BLaER1 (cell line): Measurements from ENCODE around the gene PPP1R15B.

Experiments
- H3K27ac ChIP-seq: shearing (Covaris generic); formaldehyde crosslinking; 2 replicates; pipeline ENCODE4 v1.8.1; 2022
- H3K27me3 ChIP-seq: shearing (Covaris generic); formaldehyde crosslinking; 2 replicates; pipeline ENCODE4 v1.8.1; 2022
- H3K36me3 ChIP-seq: shearing (Covaris generic); formaldehyde crosslinking; 2 replicates; pipeline ENCODE4 v1.8.1; 2022
- H3K4me1 ChIP-seq: shearing (Covaris generic); formaldehyde crosslinking; 2 replicates; pipeline ENCODE4 v1.8.1; 2022
- H3K4me2 ChIP-seq: shearing (Covaris generic); formaldehyde crosslinking; 2 replicates; pipeline ENCODE4 v1.8.1; 2022
- H3K4me3 ChIP-seq: shearing (Covaris generic); formaldehyde crosslinking; 2 replicates; pipeline ENCODE4 v1.8.1; 2022
- H3K9ac ChIP-seq: shearing (Covaris generic); formaldehyde crosslinking; 2 replicates; pipeline ENCODE4 v1.8.1; 2022
- H3K9me3 ChIP-seq: shearing (Covaris generic); formaldehyde crosslinking; 2 replicates; pipeline ENCODE4 v1.8.1; 2022
- H4K20me1 ChIP-seq: shearing (Covaris generic); formaldehyde crosslinking; 2 replicates; pipeline ENCODE4 v1.8.1; 2022
- Cebpa-rat ChIP-seq: shearing (Covaris generic); IDR thresholded peaks from 2 replicates; pipeline ENCODE4 v1.8.1; 2022

Gene PPP1R15B

GRCh38 chr1:204411451-204412204 lies at the start of gene PPP1R15B:
TSS of gene PPP1R15B (minus strand) at chr1:204411817. CDS start at chr1:204411411, 406 bp downstream.
- Histone ChIP-seq H3K27ac (peak within 1 kb of the TSS; percentile 98), H3K36me3 (no peaks in the 10 kb centered on the region; the same call in 1 of the 2 replicates), H3K9ac (peak within 1 kb of the TSS; percentile 97), H3K4me3 (peak within 1 kb of the TSS; percentile 88), H3K4me1 (peaks cover 29% of the 10 kb centered on the region), H3K27me3 (no peaks in the 10 kb centered on the region), H3K9me3 (no peaks in the 10 kb centered on the region), H3K4me2 (peak within 1 kb of the TSS; percentile 92), H4K20me1 (peaks cover 48% of the 10 kb centered on the region)
- TF ChIP-seq Cebpa-rat = peak; percentile 89

- Histone ChIP-seq H3K4me1 (peaks cover 94% of the 10 kb centered on the region), H3K36me3 (peaks cover 58% of the 10 kb centered on the region), H3K27ac (peak overlapping the region; percentile 92), H3K4me2 (peak overlapping the region; percentile 97), H4K20me1 (peaks cover 15% of the 10 kb centered on the region; the same call in 1 of the 2 replicates), H3K9me3 (no peaks in the 10 kb centered on the region), H3K9ac (peak overlapping the region; percentile 5; the same call in 1 of the 2 replicates), H3K27me3 (no peaks in the 10 kb centered on the region), H3K4me3 (peak overlapping the region; percentile 14)
- TF ChIP-seq Cebpa-rat = no peak
Observed at GRCh38 chr1:204460346-204460745, 48.7 kb upstream of the PPP1R15B start.

- Histone ChIP-seq H3K27me3 (no peaks in the 10 kb centered on the region), H3K4me2 (peak overlapping the region; percentile 97), H3K4me1 (peaks cover 91% of the 10 kb centered on the region), H3K9me3 (no peaks in the 10 kb centered on the region), H4K20me1 (peaks cover 15% of the 10 kb centered on the region; the same call in 1 of the 2 replicates), H3K4me3 (peak overlapping the region; percentile 22; the same call in 1 of the 2 replicates), H3K27ac (peak overlapping the region; percentile 92), H3K9ac (peak overlapping the region; percentile 5; the same call in 1 of the 2 replicates), H3K36me3 (peaks cover 63% of the 10 kb centered on the region)
- TF ChIP-seq Cebpa-rat = no peak
Observed at GRCh38 chr1:204459706-204460105, 48.1 kb upstream of the PPP1R15B start.

- no peak overlapping the region for H3K4me3 ChIP-seq
- H3K36me3 ChIP-seq = peaks cover 65% of the 10 kb centered on the region
- TF ChIP-seq Cebpa-rat = no peak
- peak overlapping the region; percentile 40; the same call in 1 of the 2 replicates for H3K27ac ChIP-seq
- peaks cover 91% of the 10 kb centered on the region for H3K4me1 ChIP-seq
- H3K9ac ChIP-seq = no peak overlapping the region
- H4K20me1 ChIP-seq = peaks cover 8% of the 10 kb centered on the region; the same call in 1 of the 2 replicates
- H3K4me2 ChIP-seq = peak overlapping the region; percentile 45
- no peaks in the 10 kb centered on the region for H3K27me3 ChIP-seq
- no peaks in the 10 kb centered on the region for H3K9me3 ChIP-seq
Observed at GRCh38 chr1:204457666-204458065, 46.0 kb upstream of the PPP1R15B start.

GRCh38 chr1:204456826-204457442 lies 45.3 kb upstream of the PPP1R15B start:
- peaks cover 72% of the 10 kb centered on the region for H3K36me3 ChIP-seq
- TF ChIP-seq Cebpa-rat = no peak
- peaks cover 1% of the 10 kb centered on the region; the same call in 1 of the 2 replicates for H4K20me1 ChIP-seq
- H3K4me3 ChIP-seq = no peak overlapping the region
- H3K9me3 ChIP-seq = no peaks in the 10 kb centered on the region
- peaks cover 91% of the 10 kb centered on the region for H3K4me1 ChIP-seq
- H3K27me3 ChIP-seq = no peaks in the 10 kb centered on the region
- H3K4me2 ChIP-seq = peak overlapping the region; percentile 45
- H3K9ac ChIP-seq = no peak overlapping the region
- H3K27ac ChIP-seq = peak overlapping the region; percentile 40

- Histone ChIP-seq H3K4me1 (peaks cover 94% of the 10 kb centered on the region), H3K4me3 (no peak overlapping the region), H3K36me3 (peaks cover 79% of the 10 kb centered on the region), H4K20me1 (no peaks in the 10 kb centered on the region; the same call in 1 of the 2 replicates), H3K9ac (no peak overlapping the region), H3K27me3 (no peaks in the 10 kb centered on the region), H3K9me3 (no peaks in the 10 kb centered on the region), H3K27ac (no peak overlapping the region), H3K4me2 (no peak overlapping the region)
- no peak for TF ChIP-seq Cebpa-rat
Observed at GRCh38 chr1:204455831-204456145, 44.2 kb upstream of the PPP1R15B start.

GRCh38 chr1:204455063-204455830 lies 43.6 kb upstream of the PPP1R15B start:
- H3K27ac ChIP-seq = no peak overlapping the region
- H3K36me3 ChIP-seq = peaks cover 80% of the 10 kb centered on the region
- H3K4me3 ChIP-seq = no peak overlapping the region
- H3K9ac ChIP-seq = no peak overlapping the region
- no peaks in the 10 kb centered on the region for H3K27me3 ChIP-seq
- no peaks in the 10 kb centered on the region for H3K9me3 ChIP-seq
- peaks cover 94% of the 10 kb centered on the region for H3K4me1 ChIP-seq
- TF ChIP-seq Cebpa-rat = no peak
- H3K4me2 ChIP-seq = no peak overlapping the region
- H4K20me1 ChIP-seq = no peaks in the 10 kb centered on the region; the same call in 1 of the 2 replicates

GRCh38 chr1:204454476-204454875 lies 42.9 kb upstream of the PPP1R15B start:
- Histone ChIP-seq H3K27ac (no peak overlapping the region), H3K9ac (no peak overlapping the region), H3K4me3 (no peak overlapping the region), H3K27me3 (no peaks in the 10 kb centered on the region), H3K4me1 (peaks cover 94% of the 10 kb centered on the region), H3K4me2 (no peak overlapping the region), H4K20me1 (no peaks in the 10 kb centered on the region), H3K36me3 (peaks cover 80% of the 10 kb centered on the region), H3K9me3 (no peaks in the 10 kb centered on the region)
- no peak for TF ChIP-seq Cebpa-rat

- no peaks in the 10 kb centered on the region for H3K9me3 ChIP-seq
- H3K27me3 ChIP-seq = no peaks in the 10 kb centered on the region
- no peak overlapping the region for H3K27ac ChIP-seq
- no peak for TF ChIP-seq Cebpa-rat
- peak overlapping the region; percentile 84 for H3K4me2 ChIP-seq
- peaks cover 94% of the 10 kb centered on the region for H3K4me1 ChIP-seq
- no peak overlapping the region for H3K4me3 ChIP-seq
- no peaks in the 10 kb centered on the region for H4K20me1 ChIP-seq
- H3K9ac ChIP-seq = peak overlapping the region; percentile 9; the same call in 1 of the 2 replicates
- peaks cover 83% of the 10 kb centered on the region for H3K36me3 ChIP-seq
Observed at GRCh38 chr1:204453141-204453772, 41.6 kb upstream of the PPP1R15B start.
